ENCODE data around the gene ABCC6. TPM values are rescaled to one million over a fixed set of nuclear protein-coding genes. Genes with fewer than 3 reads are reported as not detected.

The ABCC6 gene
- total and polyA plus RNA-seq, 2 of the 13 experiments (the other 11 are each of a cell fraction or from before 2014, with no cell fraction given) = 82.4 to 105 TPM

- TF ChIP-seq ZNF484 (CRISPR knock-in tag; IDR thresholded peaks at IDR 0.05; ENCODE audit: borderline replicate concordance, low read depth) (no peak), SALL2 (CRISPR knock-in tag; IDR thresholded peaks at IDR 0.05) (no peak), ZBTB10 (CRISPR knock-in tag; IDR thresholded peaks at IDR 0.05; ENCODE audit: borderline replicate concordance) (no peak), CBX2 (IDR thresholded peaks at IDR 0.05; ENCODE audit: low read depth, low read length) (no peak), CBX2 (CRISPR knock-in tag; IDR thresholded peaks at IDR 0.05; ENCODE audit: low read depth) (no peak), ZFP36L1 (CRISPR knock-in tag; IDR thresholded peaks at IDR 0.05) (peak; percentile 68; the same call in 1 of the 2 replicates), ZNF335 (CRISPR knock-in tag; IDR thresholded peaks at IDR 0.05) (peak; percentile 84; the same call in 1 of the 2 replicates), ZNF589 (CRISPR knock-in tag; conservative IDR thresholded peaks at IDR 0.05) (no peak), ZNF24 (IDR thresholded peaks at IDR 0.05) (no peak), BRF2 (CRISPR knock-in tag; IDR thresholded peaks at IDR 0.05) (no peak), AHR (CRISPR knock-in tag; IDR thresholded peaks at IDR 0.05) (no peak), TBX3 (IDR thresholded peaks at IDR 0.05; ENCODE audit: borderline replicate concordance) (no peak), PRPF4 (IDR thresholded peaks at IDR 0.05; ENCODE audit: low read depth, low read length, poor library complexity, severe bottlenecking) (no peak), SAFB2 (CRISPR knock-in tag; IDR thresholded peaks at IDR 0.05; ENCODE audit: borderline replicate concordance, low read depth) (peak; percentile 74; the same call in 1 of the 2 replicates), SYNCRIP (IDR thresholded peaks at IDR 0.05; ENCODE audit: insufficient read depth, low read depth, low read length) (no peak), DMTF1 (CRISPR knock-in tag; IDR thresholded peaks at IDR 0.05) (no peak), ZNF431 (CRISPR knock-in tag; IDR thresholded peaks at IDR 0.05; ENCODE audit: borderline replicate concordance, low read depth) (no peak), ZNF543 (CRISPR knock-in tag; IDR thresholded peaks at IDR 0.05) (peak; percentile 65; the same call in 1 of the 2 replicates), POLR2A (IDR thresholded peaks at IDR 0.05; ENCODE audit: insufficient read depth in 1 of 2, low read depth in 2 of 2, low read length in 2 of 2) (no peak; a peak in 1 of 4 replicates), KLF9 (CRISPR knock-in tag; IDR thresholded peaks at IDR 0.05; ENCODE audit: low read depth) (no peak), ZNF672 (CRISPR knock-in tag; IDR thresholded peaks at IDR 0.05) (no peak), PBX2 (CRISPR knock-in tag; IDR thresholded peaks at IDR 0.05) (peak; percentile 73), ZBTB33 (CRISPR knock-in tag; IDR thresholded peaks at IDR 0.05) (peak; percentile 56; the same call in 1 of the 2 replicates)
These were observed 73.6 kb downstream of the ABCC6 start (continued) for GRCh38 chr16:16149710-16150116.

Data from HepG2 (cell line).